Measurements from ENCODE around the gene FKBP11.

Gene FKBP11

GRCh38 chr12:48940181-48940580, 14.9 kb upstream of the FKBP11 start:
- TF ChIP-seq, protein P1, sequence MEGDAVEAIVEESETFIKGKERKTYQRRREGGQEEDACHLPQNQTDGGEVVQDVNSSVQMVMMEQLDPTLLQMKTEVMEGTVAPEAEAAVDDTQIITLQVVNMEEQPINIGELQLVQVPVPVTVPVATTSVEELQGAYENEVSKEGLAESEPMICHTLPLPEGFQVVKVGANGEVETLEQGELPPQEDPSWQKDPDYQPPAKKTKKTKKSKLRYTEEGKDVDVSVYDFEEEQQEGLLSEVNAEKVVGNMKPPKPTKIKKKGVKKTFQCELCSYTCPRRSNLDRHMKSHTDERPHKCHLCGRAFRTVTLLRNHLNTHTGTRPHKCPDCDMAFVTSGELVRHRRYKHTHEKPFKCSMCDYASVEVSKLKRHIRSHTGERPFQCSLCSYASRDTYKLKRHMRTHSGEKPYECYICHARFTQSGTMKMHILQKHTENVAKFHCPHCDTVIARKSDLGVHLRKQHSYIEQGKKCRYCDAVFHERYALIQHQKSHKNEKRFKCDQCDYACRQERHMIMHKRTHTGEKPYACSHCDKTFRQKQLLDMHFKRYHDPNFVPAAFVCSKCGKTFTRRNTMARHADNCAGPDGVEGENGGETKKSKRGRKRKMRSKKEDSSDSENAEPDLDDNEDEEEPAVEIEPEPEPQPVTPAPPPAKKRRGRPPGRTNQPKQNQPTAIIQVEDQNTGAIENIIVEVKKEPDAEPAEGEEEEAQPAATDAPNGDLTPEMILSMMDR (IDR thresholded peaks at IDR 0.05; ENCODE audit: extremely low read depth, missing control alignments), result no peak
- no peak for DNase-seq (ENCODE audit: low spot score)

- TF ChIP-seq, protein P1 (IDR thresholded peaks at IDR 0.05; ENCODE audit: extremely low read depth, missing control alignments), result no peak
- no peak for DNase-seq (ENCODE audit: low spot score)
Measured at GRCh38 chr12:48938805-48939204, 13.5 kb upstream of the FKBP11 start.

DNA sequence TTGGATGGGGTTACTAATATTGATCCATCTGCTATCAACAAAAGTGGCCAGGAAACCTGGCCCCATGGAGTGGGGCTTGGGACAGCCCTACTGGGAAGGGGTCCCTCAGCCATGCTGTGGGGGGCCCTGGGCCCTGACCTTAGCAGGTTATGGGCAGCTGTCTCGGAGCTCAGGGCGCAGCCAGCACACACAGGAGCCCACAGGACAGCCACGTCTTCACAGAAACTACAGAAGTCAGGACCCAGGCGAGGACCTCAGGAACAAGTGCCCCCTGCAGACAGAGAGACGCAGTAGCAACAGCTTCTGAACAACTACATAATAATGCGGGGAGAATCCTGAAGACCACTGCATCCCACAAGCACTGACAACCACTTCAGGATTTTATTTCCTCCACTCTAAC, 11.9 kb upstream of the FKBP11 start:
- no peak for DNase-seq (ENCODE audit: low spot score)
- TF ChIP-seq, protein P1 (IDR thresholded peaks at IDR 0.05; ENCODE audit: extremely low read depth, missing control alignments), result no peak

DNA sequence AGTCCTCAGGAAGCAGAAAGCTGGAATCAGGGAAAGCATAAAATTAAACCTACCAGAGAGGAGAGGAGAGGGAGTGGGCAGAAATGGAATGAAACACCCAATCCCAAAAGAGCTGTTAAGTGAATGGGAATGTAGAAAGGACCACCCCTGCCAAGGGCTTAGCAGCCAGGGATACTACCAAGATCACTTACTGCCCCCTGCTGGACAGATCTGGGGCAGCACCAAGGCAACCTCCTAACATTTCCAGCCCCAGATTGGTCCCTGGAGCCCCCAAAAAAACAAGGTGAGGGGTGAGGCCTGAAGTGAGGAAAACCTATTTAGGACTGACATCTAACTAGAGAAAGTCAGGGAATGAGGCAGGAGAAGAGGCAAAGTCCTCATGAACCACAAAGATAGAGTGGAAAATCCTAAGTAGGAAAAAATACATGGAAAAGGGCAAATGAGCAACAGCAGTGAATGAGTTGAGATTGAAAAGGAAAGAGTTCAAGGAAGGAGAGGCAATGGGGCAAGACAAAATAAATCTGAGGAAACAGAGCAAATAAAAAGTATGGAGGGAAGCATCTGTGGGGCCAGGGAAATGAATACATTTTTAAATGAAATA, 11.2 kb upstream of the FKBP11 start:
- TF ChIP-seq, protein P1 (IDR thresholded peaks at IDR 0.05; ENCODE audit: extremely low read depth, missing control alignments), result peak; percentile 81
- DNase-seq (ENCODE audit: low spot score), result peak; percentile 81

DNA sequence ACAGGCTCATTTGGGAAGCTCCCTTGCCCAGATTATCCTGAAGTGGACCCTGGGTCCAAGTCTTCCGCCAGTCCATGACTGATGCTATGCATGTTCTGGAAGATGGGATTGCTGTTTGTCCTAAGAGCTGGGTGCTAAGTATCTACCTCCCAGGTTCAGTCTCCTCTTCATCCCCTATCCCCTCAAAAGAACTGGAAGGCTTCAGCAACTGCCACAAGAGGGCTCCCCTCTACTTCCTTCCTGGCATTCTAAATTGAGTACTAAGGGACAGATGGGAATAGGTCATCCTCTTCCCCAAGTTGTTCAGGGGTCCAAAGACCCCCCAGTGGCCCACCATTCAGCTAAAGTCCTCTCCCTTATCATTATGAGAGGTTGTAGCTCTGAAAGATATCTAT, 9.0 kb upstream of the FKBP11 start:
- no peak for DNase-seq (ENCODE audit: low spot score)

DNA sequence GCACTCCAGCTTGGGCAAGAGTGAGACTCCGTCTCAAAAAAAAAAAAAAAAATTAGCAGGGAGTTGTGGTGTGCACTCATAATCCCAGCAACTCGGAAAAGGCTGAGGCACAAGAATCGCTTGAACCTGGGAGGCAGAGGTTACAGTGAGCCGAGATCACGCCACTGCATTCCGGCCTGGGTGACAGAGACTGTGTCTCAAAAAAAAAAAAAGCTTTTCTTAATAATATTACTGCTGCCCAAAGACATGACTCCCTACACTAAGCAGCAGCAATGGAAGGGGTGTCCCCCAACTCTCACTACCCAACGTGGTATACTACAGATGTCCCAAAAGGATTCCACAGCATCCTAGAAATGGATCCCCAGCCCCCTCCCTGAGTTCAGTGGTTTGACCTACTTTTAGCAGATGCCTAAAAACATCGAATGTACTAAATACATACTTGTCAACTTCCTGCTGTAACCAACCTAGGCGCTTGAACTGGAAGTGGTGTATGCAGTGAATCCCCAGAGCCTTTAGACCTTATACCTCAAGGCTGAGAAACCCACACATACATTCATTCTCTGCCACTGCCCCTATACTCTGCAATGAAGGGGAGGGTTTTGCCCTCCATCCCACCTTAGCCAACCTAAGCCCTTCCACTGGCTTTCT, 8.5 kb upstream of the FKBP11 start:
- no peak for DNase-seq (ENCODE audit: low spot score)
- TF ChIP-seq, protein P1 (IDR thresholded peaks at IDR 0.05; ENCODE audit: extremely low read depth, missing control alignments), result no peak

More for the DNA sequence above, 9.0 kb upstream of the FKBP11 start:
- TF ChIP-seq, protein P1 (IDR thresholded peaks at IDR 0.05; ENCODE audit: extremely low read depth, missing control alignments), result peak; percentile 20

GRCh38 chr12:48932878-48933277, 7.6 kb upstream of the FKBP11 start:
- TF ChIP-seq, protein P1 (IDR thresholded peaks at IDR 0.05; ENCODE audit: extremely low read depth, missing control alignments), result no peak
- DNase-seq (ENCODE audit: low spot score), result no peak

All from GM20000 (cell line).